Sigmoid colon (tissue), 4 donors: ENCODE data around the gene SP140L.

Source experiments
- CTCF ChIP-seq, 4 experiments: fragments of 450-650 bp in 3 of 4; fragments of 200-600 bp in 1 of 4; IDR thresholded peaks; one replicate each; pipeline ENCODE4 v1.5.1; 2016 to 2019; ENCODE audit warnings: antibody characterized with exemption in 4 of 4, mild to moderate bottlenecking in 3 of 4, moderate library complexity in 2 of 4
- EP300 ChIP-seq, 4 donors: sonication (generic); formaldehyde crosslinking; IDR thresholded peaks; one replicate each; pipeline ENCODE4 v1.6.1; 2017; ENCODE audit warnings: antibody characterized with exemption in 4 of 4
- POLR2AphosphoS5 ChIP-seq, 4 donors: sonication (generic); formaldehyde crosslinking; IDR thresholded peaks; one replicate each; pipeline ENCODE4 v1.6.1; 2017; ENCODE audit warnings: antibody characterized with exemption in 4 of 4

- no peak for TF ChIP-seq POLR2AphosphoS5 (IDR thresholded peaks at IDR 0.05)
- no peak for TF ChIP-seq CTCF (IDR thresholded peaks at IDR 0.05)
- no peak for TF ChIP-seq EP300 (IDR thresholded peaks at IDR 0.05)
These were observed 123.0 kb downstream of the SP140L start for GRCh38 chr2:230449901-230450467.
